ENCODE measurements around the gene PPP1R27.
A peak's percentile ranks its signal among the peaks of the same experiment; 100 is the strongest.

Gene PPP1R27

GRCh38 chr17:81834831-81835267 is at the start of gene PPP1R27:
PPP1R27 (minus strand) TSS chr17:81835050; CDS start chr17:81834953, 97 bp downstream.
- no peak for DNase-seq

- no peak for DNase-seq
These were observed 49.7 kb upstream of the PPP1R27 start for GRCh38 chr17:81884520-81884919.

GRCh38 chr17:81879121-81879520 is 44.3 kb upstream of the PPP1R27 start:
- DNase-seq = no peak

- no peak for DNase-seq
These were observed 43.4 kb upstream of the PPP1R27 start for GRCh38 chr17:81878294-81878693.

GRCh38 chr17:81877569-81877968 is 42.7 kb upstream of the PPP1R27 start:
- no peak for DNase-seq

GRCh38 chr17:81871387-81872230 is 36.8 kb upstream of the PPP1R27 start:
- DNase-seq = peak; percentile 47

- no peak for DNase-seq
These were observed 36.1 kb upstream of the PPP1R27 start, which contains the start of gene ARHGDIA for GRCh38 chr17:81870981-81871386. ARHGDIA (minus strand) TSS chr17:81871337; CDS start chr17:81869930, 1,407 bp downstream.

GRCh38 chr17:81870131-81870980 is 35.5 kb upstream of the PPP1R27 start:
- DNase-seq = no peak

- DNase-seq = no peak
These were observed 34.6 kb upstream of the PPP1R27 start for GRCh38 chr17:81869221-81870130.

- no peak for DNase-seq
These were observed 33.9 kb upstream of the PPP1R27 start for GRCh38 chr17:81868674-81869220.

GRCh38 chr17:81867991-81868673 is 33.3 kb upstream of the PPP1R27 start:
- no peak for DNase-seq

- DNase-seq = no peak
These were observed 32.5 kb upstream of the PPP1R27 start for GRCh38 chr17:81867170-81867990.

GRCh38 chr17:81866440-81867169 is 31.8 kb upstream of the PPP1R27 start:
- no peak for DNase-seq

- no peak for DNase-seq
These were observed 31.0 kb upstream of the PPP1R27 start for GRCh38 chr17:81865733-81866439.

GRCh38 chr17:81865358-81865732 is 30.5 kb upstream of the PPP1R27 start:
- no peak for DNase-seq

- DNase-seq = no peak
These were observed 29.3 kb upstream of the PPP1R27 start for GRCh38 chr17:81863833-81864768.

- no peak for DNase-seq
These were observed 28.3 kb upstream of the PPP1R27 start for GRCh38 chr17:81863123-81863675.

Data from NCI-H524 treated with DMSO at 0.1 percent for 48 hours (cell line).